Stimulated activated CD8-positive, alpha-beta memory T cell treated with anti-CD3 and anti-CD28 coated beads, Interleukin-4, amount 100 ng/mL, for 4 hours (primary cell): ENCODE measurements around the gene BEX5.
A peak's percentile ranks its signal among the peaks of the same experiment; 100 is the strongest.
"Not testable (repeated sequence)": the region's sequence is repeated elsewhere in the genome, so short reads cannot be mapped to it uniquely, and the experiment has no call there.

Source experiments
- DNase-seq, 2 donors: peaks; one replicate each; pipeline ENCODE4 v3.0.0-alpha.2; 2020; ENCODE audit warnings: low read depth in 2 of 2, low spot score in 1 of 2

Gene BEX5

GRCh38 chrX:102155806-102156179 is at the start of gene BEX5:
BEX5 (minus strand) TSS chrX:102155977; CDS start chrX:102154265, 1,712 bp downstream.
- DNase-seq = peak in 1 of 2 donors; percentile 15

- DNase-seq = no peak
These were observed 30.4 kb upstream of the BEX5 start for GRCh38 chrX:102185967-102186720.

- DNase-seq = no peak
These were observed 624 bp downstream of the BEX5 start for GRCh38 chrX:102154900-102155805.

- no peak for DNase-seq
These were observed 1.4 kb downstream of the BEX5 start for GRCh38 chrX:102154218-102154860.

- DNase-seq = not testable (repeated sequence)
These were observed 13.5 kb downstream of the BEX5 start, which contains the start of gene TCEAL6 for GRCh38 chrX:102142274-102142673. TCEAL6 (minus strand) TSS chrX:102142481.

- DNase-seq = not testable (repeated sequence)
These were observed 14.1 kb downstream of the BEX5 start for GRCh38 chrX:102141631-102142030.

- not testable (repeated sequence) for DNase-seq
These were observed 14.9 kb downstream of the BEX5 start for GRCh38 chrX:102140876-102141275.

- DNase-seq = no peak
These were observed 17.7 kb downstream of the BEX5 start for GRCh38 chrX:102138064-102138463.

GRCh38 chrX:102129473-102129872 is 26.3 kb downstream of the BEX5 start:
- no peak for DNase-seq

GRCh38 chrX:102126863-102127262 is 28.9 kb downstream of the BEX5 start:
- no peak for DNase-seq

GRCh38 chrX:102126080-102126818 is 29.5 kb downstream of the BEX5 start:
- not testable (repeated sequence) for DNase-seq

- DNase-seq = not testable (repeated sequence)
These were observed 30.3 kb downstream of the BEX5 start, which contains the start of gene TCEAL2 for GRCh38 chrX:102125436-102125835. TCEAL2 (plus strand) TSS chrX:102125679; CDS start chrX:102126831, 1,152 bp downstream.

- DNase-seq = not testable (repeated sequence)
These were observed 30.8 kb downstream of the BEX5 start for GRCh38 chrX:102125014-102125413.

- no peak for DNase-seq
These were observed 40.0 kb downstream of the BEX5 start for GRCh38 chrX:102115748-102116147.

GRCh38 chrX:102113367-102113766 is 42.4 kb downstream of the BEX5 start:
- DNase-seq = no peak
